K562 (cell line): ENCODE measurements around the gene AGPAT3. TPM values are rescaled to one million over a fixed set of nuclear protein-coding genes. Genes with fewer than 3 reads are reported as not detected.

Experiments used
- E2F3 ChIP-seq: fragments of 250-450 bp; sonication (Bioruptor Pico); IDR thresholded peaks from 2 replicates; pipeline ENCODE4 v1.4.0; 2020; ENCODE audit warnings: mild to moderate bottlenecking
- ID3 ChIP-seq, 2 experiments: fragments of 250-450 bp in 1 of 2; fragments of 450-650 bp in 1 of 2; sonication (Bioruptor Pico) in 1 of 2; IDR thresholded peaks; 2 replicates each; pipeline versions ENCODE4 v1.6.1 to v1.8.0; 2016 to 2021; ENCODE audit warnings: mild to moderate bottlenecking in 2 of 2, moderate library complexity in 2 of 2, missing compliant biosample characterization in 1 of 2, missing genetic modification characterization in 1 of 2
- MNT ChIP-seq, 2 experiments: fragments of 450-650 bp; conservative IDR thresholded peaks; 2 replicates each; pipeline ENCODE4 v1.6.1; 2017; ENCODE audit warnings: mild to moderate bottlenecking in 2 of 2, moderate library complexity in 2 of 2
- NRF1 ChIP-seq, 2 experiments: fragments of 450-650 bp; IDR thresholded peaks in 1 of 2; conservative IDR thresholded peaks in 1 of 2; 2 replicates each; pipeline ENCODE4 v1.6.1; 2014; ENCODE audit warnings: mild to moderate bottlenecking in 2 of 2
- SIN3B ChIP-seq: fragments of 450-650 bp; IDR thresholded peaks from 2 replicates; pipeline ENCODE4 v1.6.1; 2017; ENCODE audit warnings: low read depth, mild to moderate bottlenecking, moderate library complexity
- TAL1 ChIP-seq: fragments of 450-650 bp; IDR thresholded peaks from 2 replicates; pipeline ENCODE4 v1.6.1; 2016; ENCODE audit warnings: mild to moderate bottlenecking
- TEAD2 ChIP-seq: fragments of 450-650 bp; IDR thresholded peaks from 2 replicates; pipeline ENCODE4 v1.6.1; 2016; ENCODE audit warnings: missing genetic modification characterization, control low read depth, missing compliant biosample characterization
- TOE1 ChIP-seq, 2 experiments: fragments of 450-650 bp in 1 of 2; sonication (generic) in 1 of 2; formaldehyde crosslinking in 1 of 2; IDR thresholded peaks; 2 replicates each; pipeline versions ENCODE4 v1.7.1 to v1.8.0; 2016 to 2022; ENCODE audit warnings: borderline replicate concordance in 2 of 2, mild to moderate bottlenecking in 2 of 2, antibody characterized with exemption in 1 of 2, inconsistent platforms in 1 of 2, low read depth in 1 of 2, missing genetic modification reagents in 1 of 2, moderate library complexity in 1 of 2
- ZBTB40 ChIP-seq, 2 experiments: fragments of 450-650 bp in 1 of 2; sonication (generic) in 1 of 2; formaldehyde crosslinking in 1 of 2; IDR thresholded peaks; 2 replicates each; pipeline versions ENCODE4 v1.7.1 to v1.9.0; 2016 to 2022; ENCODE audit warnings: inconsistent platforms in 1 of 2, mild to moderate bottlenecking in 1 of 2, missing genetic modification reagents in 1 of 2
- ZNF644 ChIP-seq: fragments of 200-800 bp; sonication (Bioruptor generic); IDR thresholded peaks from 2 replicates; pipeline ENCODE4 v1.6.1; 2016; ENCODE audit warnings: low read depth, missing genetic modification characterization, missing compliant biosample characterization
- ZNF778 ChIP-seq: fragments of 450-650 bp; formaldehyde crosslinking; IDR thresholded peaks from 2 replicates; pipeline ENCODE4 v1.4.0; 2020; ENCODE audit warnings: mild to moderate bottlenecking, moderate library complexity
- polyA plus RNA-seq, 8 experiments: library from polyadenylated mRNA; depleted of rRNA in 4 of 8; stranded (reverse) in 5 of 8; unstranded in 3 of 8; fragments of >200 nt; fragmentation: Nextera tagmentation in 2 of 8; fragmentation: Illumina TruSeq in 1 of 8; extraction: Ambion mirVana in 2 of 8; extraction: Trizol in 1 of 8; gene quantifications; 2 replicates each; pipeline versions ENCODE4 v1.2.1 to v1.2.3, GENCODE V29; 2011 to 2014; ENCODE audit warnings: inconsistent platforms in 1 of 8, missing spikeins in 1 of 8
- total RNA-seq, 7 experiments: library from RNA; depleted of rRNA in 6 of 7; stranded (reverse); fragments of >200 nt in 6 of 7; fragmentation: Illumina TruSeq in 2 of 7; extraction: Trizol in 2 of 7; gene quantifications; 2 replicates each; pipeline versions ENCODE4 v1.2.1 to v1.2.3, GENCODE V29; 2011 to 2021; ENCODE audit warnings: low replicate concordance in 1 of 7

Gene AGPAT3
- total and polyA plus RNA-seq, 9 of the 15 experiments (the other 6 are each of a cell fraction or from before 2014, with no cell fraction given), result 1.5 to 88.4 (median 35.7) TPM

- TF ChIP-seq ZBTB40 (IDR thresholded peaks at IDR 0.05) (peak; percentile 48; the same call in 1 of the 2 replicates), ZBTB40 (CRISPR knock-in tag; IDR thresholded peaks at IDR 0.05) (no peak), TEAD2 (tag) (0 out of 2 replicates have a peak, but pooled peaks have one; percentile 7), TAL1 (peak; percentile 60), ZNF644 (0 out of 2 replicates have a peak, but pooled peaks have one; percentile 49), NRF1 (conservative IDR thresholded peaks at IDR 0.05 in 1 of 2, IDR thresholded peaks at IDR 0.05 in 1 of 2) (peak; percentile 44 to 46; a peak in 2 of 4 replicates), MNT (conservative IDR thresholded peaks at IDR 0.05) (peak; percentile 71 to 83), SIN3B (no peak), E2F3 (CRISPR knock-in tag) (0 out of 2 replicates have a peak, but pooled peaks have one; percentile 59), ID3 (CRISPR knock-in tag; IDR thresholded peaks at IDR 0.05) (no peak), ID3 (tag; IDR thresholded peaks at IDR 0.05) (peak; percentile 82), ZNF778 (CRISPR knock-in tag) (no peak), TOE1 (IDR thresholded peaks at IDR 0.05; ENCODE audit: borderline replicate concordance) (peak; percentile 45; the same call in 1 of the 2 replicates), TOE1 (CRISPR knock-in tag; IDR thresholded peaks at IDR 0.05; ENCODE audit: borderline replicate concordance, low read depth) (no peak)
Observed at GRCh38 chr21:43854773-43855633, 10.0 kb upstream of the AGPAT3 start (continued).
